ENCODE data around the gene BBX. TPM values are rescaled to one million over a fixed set of nuclear protein-coding genes. Genes with fewer than 3 reads are reported as not detected.

Gene BBX
- total RNA-seq, 1 donor from 2014 or later: 45.1 TPM

- H3K4me1 Mint-ChIP-seq (ENCODE audit: low read depth): peaks cover 8% of the 10 kb centered on the region
- peaks cover 3% of the 10 kb centered on the region for H3K36me3 Mint-ChIP-seq (ENCODE audit: low read depth)
- no peaks in the 10 kb centered on the region for H3K27me3 Mint-ChIP-seq (ENCODE audit: insufficient read depth)
- H3K4me3 Mint-ChIP-seq: no peak overlapping the region
- no peak overlapping the region for H3K27ac Mint-ChIP-seq
- H3K9me3 Mint-ChIP-seq: no peaks in the 10 kb centered on the region
- intact Hi-C loops (cut with micrococcal nuclease): no loop called here
- DNase-seq (ENCODE audit: low spot score): no peak
Observed at GRCh38 chr3:107589454-107589853, 66.7 kb downstream of the BBX start.

DNA sequence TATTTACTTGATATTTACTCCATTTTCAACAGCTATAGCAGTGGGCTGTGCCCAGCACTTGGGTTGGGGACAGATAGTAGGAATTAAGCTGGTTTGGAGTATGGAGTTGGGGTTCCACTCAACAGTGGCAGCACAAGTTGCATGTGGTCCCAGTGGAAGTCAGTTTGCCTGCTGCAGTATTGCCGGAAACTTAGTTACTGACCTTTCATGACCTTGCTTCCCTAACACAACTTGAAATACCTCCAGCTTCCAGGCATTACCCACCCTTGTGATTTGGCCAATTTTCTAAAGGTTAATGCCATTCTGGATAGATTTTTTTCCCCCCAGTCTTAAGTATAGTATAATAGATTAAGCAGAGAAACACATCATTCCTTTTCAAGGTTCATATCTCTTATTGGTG lies 68.0 kb downstream of the BBX start:
- Mint-ChIP-seq H3K27ac (no peak overlapping the region), H3K9me3 (no peaks in the 10 kb centered on the region), H3K36me3 (ENCODE audit: low read depth) (peaks cover 3% of the 10 kb centered on the region), H3K27me3 (ENCODE audit: insufficient read depth) (no peaks in the 10 kb centered on the region), H3K4me3 (no peak overlapping the region), H3K4me1 (ENCODE audit: low read depth) (peaks cover 8% of the 10 kb centered on the region)
- intact Hi-C loops (cut with micrococcal nuclease): no loop called here
- DNase-seq (ENCODE audit: low spot score): no peak

GRCh38 chr3:107592073-107592472 lies 69.3 kb downstream of the BBX start:
- H3K4me3 Mint-ChIP-seq: no peak overlapping the region
- no peak overlapping the region for H3K27ac Mint-ChIP-seq
- H3K4me1 Mint-ChIP-seq (ENCODE audit: low read depth): peaks cover 8% of the 10 kb centered on the region
- H3K9me3 Mint-ChIP-seq: no peaks in the 10 kb centered on the region
- no peaks in the 10 kb centered on the region for H3K27me3 Mint-ChIP-seq (ENCODE audit: insufficient read depth)
- peaks cover 3% of the 10 kb centered on the region for H3K36me3 Mint-ChIP-seq (ENCODE audit: low read depth)
- no peak for DNase-seq (ENCODE audit: low spot score)
- intact Hi-C loops (cut with micrococcal nuclease): no loop called here

GRCh38 chr3:107594870-107595269 lies 72.1 kb downstream of the BBX start:
- intact Hi-C loops (cut with micrococcal nuclease): no loop called here
- no peaks in the 10 kb centered on the region for H3K27me3 Mint-ChIP-seq (ENCODE audit: insufficient read depth)
- H3K4me1 Mint-ChIP-seq (ENCODE audit: low read depth): peaks cover 24% of the 10 kb centered on the region
- no peak overlapping the region for H3K4me3 Mint-ChIP-seq
- no peak overlapping the region for H3K27ac Mint-ChIP-seq
- no peak for DNase-seq (ENCODE audit: low spot score)
- H3K9me3 Mint-ChIP-seq: no peaks in the 10 kb centered on the region
- H3K36me3 Mint-ChIP-seq (ENCODE audit: low read depth): peaks cover 2% of the 10 kb centered on the region

DNA sequence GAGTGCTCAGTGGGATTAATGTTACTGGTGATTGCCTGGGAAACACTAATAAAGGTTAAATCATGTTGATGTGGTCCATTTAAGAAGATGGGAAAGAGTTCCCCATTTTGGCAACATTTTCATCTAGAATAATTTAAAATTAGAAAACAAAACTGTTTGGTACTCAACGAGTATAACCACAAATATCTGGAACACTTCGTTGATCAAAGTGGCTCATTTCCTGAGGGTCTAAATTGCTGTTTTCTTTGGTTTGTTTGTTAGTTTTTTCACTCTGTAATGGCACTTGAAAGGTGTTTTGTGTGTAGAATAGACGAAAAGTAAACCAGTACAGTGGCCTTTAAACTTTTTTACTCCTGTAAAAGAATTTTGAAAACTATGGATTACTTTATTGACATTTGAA lies 73.9 kb downstream of the BBX start:
- no peaks in the 10 kb centered on the region for H3K27me3 Mint-ChIP-seq (ENCODE audit: insufficient read depth)
- intact Hi-C loops (cut with micrococcal nuclease): no loop called here
- H3K27ac Mint-ChIP-seq: no peak overlapping the region
- H3K4me3 Mint-ChIP-seq: no peak overlapping the region
- H3K4me1 Mint-ChIP-seq (ENCODE audit: low read depth): peaks cover 42% of the 10 kb centered on the region
- no peaks in the 10 kb centered on the region for H3K9me3 Mint-ChIP-seq
- no peak for DNase-seq (ENCODE audit: low spot score)
- H3K36me3 Mint-ChIP-seq (ENCODE audit: low read depth): peaks cover 10% of the 10 kb centered on the region

DNA sequence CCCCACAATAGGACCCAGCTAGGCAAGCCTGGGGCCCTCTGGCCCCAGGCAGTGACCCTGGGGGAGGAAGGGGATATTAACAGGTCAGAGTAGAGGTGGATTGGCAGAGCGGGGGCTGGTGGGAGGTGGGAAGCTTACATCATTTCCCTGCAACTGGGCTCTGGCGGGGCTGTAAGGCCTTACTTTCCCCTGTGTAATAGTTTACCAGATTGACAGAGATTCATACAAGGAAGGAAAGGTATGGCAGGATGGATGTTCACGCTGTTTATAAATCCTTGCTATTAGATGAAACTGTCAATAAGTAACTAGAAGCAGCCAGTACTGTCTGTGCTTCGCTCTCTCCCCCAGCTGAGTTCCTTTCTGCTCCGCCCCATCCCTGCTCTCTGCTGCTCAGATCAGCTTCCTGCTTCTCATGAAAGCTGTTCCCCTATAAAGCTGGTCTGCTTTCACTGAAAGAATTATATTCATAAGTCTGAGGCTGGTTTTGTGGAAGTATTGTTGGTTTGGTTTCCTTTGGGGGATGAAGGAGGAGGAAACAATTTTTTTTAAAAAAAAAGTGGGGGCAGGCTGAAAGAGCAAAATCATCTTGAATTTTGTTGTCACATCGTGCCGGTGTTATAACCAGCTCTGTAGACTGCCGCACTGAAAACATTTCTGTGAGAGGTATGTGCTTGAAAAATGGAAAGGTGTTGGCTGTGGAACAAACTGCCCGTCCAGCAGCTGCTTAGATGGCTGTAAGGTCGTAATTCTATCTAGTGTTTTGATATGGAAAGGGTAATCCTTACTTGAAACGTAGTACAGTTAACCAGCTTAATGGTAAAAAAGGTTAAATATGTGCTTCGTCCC lies 76.4 kb downstream of the BBX start:
- peak overlapping the region; percentile 89 for H3K4me3 Mint-ChIP-seq
- peak overlapping the region; percentile 91 for H3K27ac Mint-ChIP-seq
- intact Hi-C loops (cut with micrococcal nuclease): loop anchor here (2.0 kb wide), 1 partner anchor 76 kb away; the partner anchor contains the start of gene BBX
- DNase-seq (ENCODE audit: low spot score): peak; percentile 29
- H3K36me3 Mint-ChIP-seq (ENCODE audit: low read depth): peaks cover 13% of the 10 kb centered on the region
- no peaks in the 10 kb centered on the region for H3K27me3 Mint-ChIP-seq (ENCODE audit: insufficient read depth)
- H3K9me3 Mint-ChIP-seq: no peaks in the 10 kb centered on the region
- H3K4me1 Mint-ChIP-seq (ENCODE audit: low read depth): peaks cover 48% of the 10 kb centered on the region

GRCh38 chr3:107599772-107600145 lies 77.0 kb downstream of the BBX start:
- Mint-ChIP-seq H3K4me1 (ENCODE audit: low read depth) (peaks cover 48% of the 10 kb centered on the region), H3K4me3 (peak overlapping the region; percentile 89), H3K9me3 (no peaks in the 10 kb centered on the region), H3K27me3 (ENCODE audit: insufficient read depth) (no peaks in the 10 kb centered on the region), H3K36me3 (ENCODE audit: low read depth) (peaks cover 13% of the 10 kb centered on the region), H3K27ac (peak overlapping the region; percentile 91)
- intact Hi-C loops (cut with micrococcal nuclease): loop anchor here (2.0 kb wide), 1 partner anchor 77 kb away; the partner anchor contains the start of gene BBX
- DNase-seq (ENCODE audit: low spot score): no peak

DNA sequence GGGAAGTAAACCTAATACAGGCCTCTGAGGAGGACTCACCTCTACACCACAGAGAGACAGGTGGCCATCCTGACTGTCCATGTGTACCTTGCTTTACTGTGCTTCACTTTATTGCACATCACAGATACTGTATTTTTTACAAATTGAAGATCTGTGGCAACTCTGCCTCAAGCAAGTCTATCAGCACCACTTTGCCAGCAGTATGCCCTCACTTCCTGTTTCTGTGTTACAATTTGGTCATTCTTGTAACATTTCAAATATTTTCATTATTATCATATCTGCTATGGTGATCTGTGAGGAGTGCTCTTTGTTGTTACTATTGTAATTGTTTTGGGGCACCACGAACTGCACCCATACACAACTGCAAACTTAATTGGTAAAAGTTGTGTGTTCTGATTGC lies 78.0 kb downstream of the BBX start:
- H3K27ac Mint-ChIP-seq: no peak overlapping the region
- H3K9me3 Mint-ChIP-seq: no peaks in the 10 kb centered on the region
- no peak for DNase-seq (ENCODE audit: low spot score)
- intact Hi-C loops (cut with micrococcal nuclease): no loop called here
- H3K36me3 Mint-ChIP-seq (ENCODE audit: low read depth): peaks cover 14% of the 10 kb centered on the region
- H3K4me3 Mint-ChIP-seq: peak overlapping the region; percentile 17
- no peaks in the 10 kb centered on the region for H3K27me3 Mint-ChIP-seq (ENCODE audit: insufficient read depth)
- peaks cover 48% of the 10 kb centered on the region for H3K4me1 Mint-ChIP-seq (ENCODE audit: low read depth)

DNA sequence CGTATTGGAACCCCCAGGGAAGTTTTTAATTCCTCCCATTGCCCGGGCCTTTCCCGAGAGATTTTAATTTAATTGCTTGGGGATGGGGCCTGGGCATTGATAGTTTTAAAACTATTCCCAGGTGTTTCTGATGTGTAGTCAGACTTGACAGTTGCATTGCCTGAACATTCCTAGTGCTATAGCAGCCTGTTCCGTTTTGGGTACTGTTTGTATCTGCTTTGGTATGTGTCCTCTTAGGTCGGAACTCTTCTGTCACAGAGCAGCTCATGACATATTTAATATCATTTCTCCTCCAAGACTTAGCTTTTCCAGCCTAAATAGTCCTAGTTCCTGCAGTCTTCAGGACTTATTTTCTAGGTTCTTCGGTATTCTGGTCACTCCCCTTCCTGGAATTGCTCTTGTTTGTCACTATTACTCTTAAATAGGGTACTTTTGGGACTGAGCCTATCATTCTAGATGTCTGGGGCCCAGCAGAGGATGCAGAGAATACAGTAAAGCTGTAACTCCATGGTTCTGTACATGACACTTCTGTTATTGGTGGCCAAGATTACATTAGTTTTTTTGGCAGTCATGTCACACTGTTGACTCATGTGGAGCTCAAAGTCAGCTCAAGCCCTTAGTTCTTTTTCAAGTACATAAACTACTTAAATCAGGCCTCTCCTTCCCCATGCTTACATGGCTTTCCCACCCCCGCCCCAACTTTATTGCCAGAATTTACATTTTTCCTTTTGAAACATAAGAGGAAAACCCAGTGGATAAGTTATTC lies 81.5 kb downstream of the BBX start:
- H3K36me3 Mint-ChIP-seq (ENCODE audit: low read depth): peaks cover 16% of the 10 kb centered on the region
- H3K4me1 Mint-ChIP-seq (ENCODE audit: low read depth): peaks cover 30% of the 10 kb centered on the region
- no peaks in the 10 kb centered on the region for H3K27me3 Mint-ChIP-seq (ENCODE audit: insufficient read depth)
- peaks cover 9% of the 10 kb centered on the region for H3K9me3 Mint-ChIP-seq
- intact Hi-C loops (cut with micrococcal nuclease): no loop called here
- no peak overlapping the region for H3K4me3 Mint-ChIP-seq
- DNase-seq (ENCODE audit: low spot score): no peak
- H3K27ac Mint-ChIP-seq: no peak overlapping the region

- intact Hi-C loops (cut with micrococcal nuclease): no loop called here
- DNase-seq (ENCODE audit: low spot score): no peak
- H3K27me3 Mint-ChIP-seq (ENCODE audit: insufficient read depth): no peaks in the 10 kb centered on the region
- H3K9me3 Mint-ChIP-seq: peaks cover 40% of the 10 kb centered on the region
- H3K36me3 Mint-ChIP-seq (ENCODE audit: low read depth): peaks cover 16% of the 10 kb centered on the region
- no peak overlapping the region for H3K27ac Mint-ChIP-seq
- H3K4me3 Mint-ChIP-seq: no peak overlapping the region
- H3K4me1 Mint-ChIP-seq (ENCODE audit: low read depth): no peaks in the 10 kb centered on the region
Observed at GRCh38 chr3:107611775-107612469, 89.2 kb downstream of the BBX start.

DNA sequence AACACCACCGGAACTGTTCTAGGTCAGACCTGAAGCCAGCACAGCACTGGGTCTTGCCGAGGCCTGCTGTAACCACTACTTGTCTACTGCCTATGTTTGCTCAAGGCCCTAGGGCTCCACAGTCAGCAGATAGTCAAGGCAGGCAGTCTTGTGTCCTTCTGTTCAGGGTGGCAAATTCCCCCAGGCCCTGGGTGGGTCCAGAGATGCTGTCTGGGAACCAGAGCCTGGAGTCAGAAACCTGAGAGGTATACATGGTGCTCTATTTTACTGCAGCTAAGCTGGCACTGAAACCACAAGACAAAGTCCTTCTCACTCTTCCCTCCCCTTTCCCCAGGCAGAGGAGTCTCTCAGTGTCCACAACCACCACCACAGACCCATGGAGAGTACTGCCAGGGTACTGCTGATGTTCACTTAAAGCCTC lies 89.9 kb downstream of the BBX start:
- Mint-ChIP-seq H3K4me3 (no peak overlapping the region), H3K27ac (no peak overlapping the region), H3K36me3 (ENCODE audit: low read depth) (peaks cover 14% of the 10 kb centered on the region), H3K4me1 (ENCODE audit: low read depth) (no peaks in the 10 kb centered on the region), H3K27me3 (ENCODE audit: insufficient read depth) (no peaks in the 10 kb centered on the region), H3K9me3 (peaks cover 40% of the 10 kb centered on the region)
- DNase-seq (ENCODE audit: low spot score): no peak
- intact Hi-C loops (cut with micrococcal nuclease): no loop called here

- Mint-ChIP-seq H3K27ac (no peak overlapping the region), H3K4me3 (no peak overlapping the region), H3K27me3 (ENCODE audit: insufficient read depth) (no peaks in the 10 kb centered on the region), H3K36me3 (ENCODE audit: low read depth) (no peaks in the 10 kb centered on the region), H3K9me3 (no peaks in the 10 kb centered on the region), H3K4me1 (ENCODE audit: low read depth) (peaks cover 19% of the 10 kb centered on the region)
- intact Hi-C loops (cut with micrococcal nuclease): no loop called here
- DNase-seq (ENCODE audit: low spot score): no peak
Observed at GRCh38 chr3:107619549-107619948, 96.8 kb downstream of the BBX start.

DNA sequence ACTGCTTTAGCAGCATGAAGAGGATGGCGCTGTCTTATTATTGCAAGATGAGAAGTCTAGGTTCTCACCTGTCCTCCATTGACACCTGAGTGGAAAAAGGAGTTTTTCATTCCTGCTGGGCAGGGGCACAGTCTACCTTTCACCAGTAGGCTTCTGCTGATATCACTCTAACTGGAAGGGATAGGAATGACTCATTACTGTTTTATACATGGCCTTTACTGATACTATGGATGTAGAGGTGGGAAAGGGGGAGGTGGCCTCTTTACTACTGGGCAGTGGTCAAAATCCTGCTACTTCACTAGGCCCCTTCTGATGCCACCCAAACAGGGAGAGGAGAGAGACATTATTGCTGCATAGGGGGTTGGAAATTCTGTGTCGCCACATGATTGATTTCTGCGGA lies 97.8 kb downstream of the BBX start:
- no peaks in the 10 kb centered on the region for H3K27me3 Mint-ChIP-seq (ENCODE audit: insufficient read depth)
- H3K36me3 Mint-ChIP-seq (ENCODE audit: low read depth): no peaks in the 10 kb centered on the region
- no peak overlapping the region for H3K27ac Mint-ChIP-seq
- intact Hi-C loops (cut with micrococcal nuclease): no loop called here
- no peak overlapping the region for H3K4me3 Mint-ChIP-seq
- peaks cover 19% of the 10 kb centered on the region for H3K4me1 Mint-ChIP-seq (ENCODE audit: low read depth)
- no peaks in the 10 kb centered on the region for H3K9me3 Mint-ChIP-seq
- DNase-seq (ENCODE audit: low spot score): no peak
